ENCODE measurements around the gene ANGPTL8.

DNA sequence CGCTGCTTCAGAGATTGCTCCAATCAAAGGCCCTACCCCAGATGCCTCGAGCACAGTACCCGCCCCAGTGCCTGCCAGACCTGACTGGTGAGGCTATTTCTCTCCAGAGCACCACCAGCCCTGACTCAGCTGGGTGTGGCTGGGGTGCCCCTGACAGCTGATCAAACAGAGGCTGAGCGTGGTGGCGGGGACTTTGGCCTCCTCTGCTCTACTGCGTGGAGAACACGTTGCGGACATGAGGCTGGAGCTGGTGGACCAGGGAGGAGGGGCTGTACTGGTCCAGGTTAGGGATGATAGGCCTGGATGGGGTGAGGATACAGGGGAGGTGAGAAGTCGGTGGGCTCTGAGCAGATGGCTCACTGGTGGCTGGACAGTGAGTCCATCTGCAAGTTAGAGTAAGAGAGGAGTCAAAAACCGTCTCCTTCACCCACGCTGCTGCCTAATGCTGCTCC is 26.4 kb downstream of the ANGPTL8 start:
- no peak for TF ChIP-seq POLR2A (IDR thresholded peaks at IDR 0.05; ENCODE audit: low read depth, low read length)
- TF ChIP-seq NR2C2 (IDR thresholded peaks at IDR 0.05; ENCODE audit: borderline replicate concordance, control insufficient read depth, insufficient read length, low read depth) = no peak
- no peak for TF ChIP-seq JUNB (IDR thresholded peaks at IDR 0.05)
- TF ChIP-seq KDM1A (IDR thresholded peaks at IDR 0.05; ENCODE audit: borderline replicate concordance) = no peak

Data from GM12878 (cell line).